OCI-LY7 (cell line): Measurements from ENCODE around the gene ELAVL4.

Source experiments
- EZH2phosphoT487 ChIP-seq: fragments of 200-600 bp; sonication (generic); IDR thresholded peaks from 2 replicates; pipeline ENCODE4 v1.6.1; 2018; ENCODE audit warnings: low read depth, borderline replicate concordance, mild to moderate bottlenecking, mixed run types, antibody characterized with exemption, low read length, moderate library complexity, mixed read lengths
- TF ChIP-seq, protein P1 (sequence below): fragments of 200-600 bp; sonication (generic); conservative IDR thresholded peaks from 2 replicates; pipeline ENCODE4 v1.5.1; 2014; ENCODE audit warnings: mild to moderate bottlenecking, antibody characterized with exemption, low read length, moderate library complexity, mixed read lengths

DNA sequence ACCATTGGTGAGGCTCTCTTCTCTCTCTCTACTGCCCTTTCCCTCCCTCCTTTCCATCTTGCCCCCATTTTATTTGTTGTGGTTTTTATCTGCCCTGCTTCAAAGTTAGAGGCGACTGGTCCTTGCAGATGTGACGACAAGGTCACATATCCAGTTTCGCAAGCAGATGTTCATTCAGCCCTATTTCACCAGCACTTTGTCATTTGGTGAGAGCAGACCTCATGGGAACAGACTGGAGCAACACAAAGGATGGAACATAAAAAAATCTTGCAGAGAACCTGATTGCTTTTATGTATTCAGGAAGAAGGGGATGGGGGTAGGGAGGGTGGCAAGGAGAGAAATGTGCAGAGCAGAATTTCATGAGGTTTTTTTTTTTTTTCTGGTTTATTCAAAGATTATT lies 84.3 kb downstream of the ELAVL4 start:
- TF ChIP-seq, protein P1, sequence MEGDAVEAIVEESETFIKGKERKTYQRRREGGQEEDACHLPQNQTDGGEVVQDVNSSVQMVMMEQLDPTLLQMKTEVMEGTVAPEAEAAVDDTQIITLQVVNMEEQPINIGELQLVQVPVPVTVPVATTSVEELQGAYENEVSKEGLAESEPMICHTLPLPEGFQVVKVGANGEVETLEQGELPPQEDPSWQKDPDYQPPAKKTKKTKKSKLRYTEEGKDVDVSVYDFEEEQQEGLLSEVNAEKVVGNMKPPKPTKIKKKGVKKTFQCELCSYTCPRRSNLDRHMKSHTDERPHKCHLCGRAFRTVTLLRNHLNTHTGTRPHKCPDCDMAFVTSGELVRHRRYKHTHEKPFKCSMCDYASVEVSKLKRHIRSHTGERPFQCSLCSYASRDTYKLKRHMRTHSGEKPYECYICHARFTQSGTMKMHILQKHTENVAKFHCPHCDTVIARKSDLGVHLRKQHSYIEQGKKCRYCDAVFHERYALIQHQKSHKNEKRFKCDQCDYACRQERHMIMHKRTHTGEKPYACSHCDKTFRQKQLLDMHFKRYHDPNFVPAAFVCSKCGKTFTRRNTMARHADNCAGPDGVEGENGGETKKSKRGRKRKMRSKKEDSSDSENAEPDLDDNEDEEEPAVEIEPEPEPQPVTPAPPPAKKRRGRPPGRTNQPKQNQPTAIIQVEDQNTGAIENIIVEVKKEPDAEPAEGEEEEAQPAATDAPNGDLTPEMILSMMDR, result no peak
- no peak for TF ChIP-seq EZH2phosphoT487
